NOMO-1 treated with DMSO at 0.1 percent for 48 hours (cell line): ENCODE results near the gene ARL3.

Experiments
- DNase-seq: peaks from one replicate; lab custom pipeline; 2025; ENCODE audit not compliant: unreplicated experiment; lab: John Stamatoyannopoulos, UW

Gene ARL3

DNA sequence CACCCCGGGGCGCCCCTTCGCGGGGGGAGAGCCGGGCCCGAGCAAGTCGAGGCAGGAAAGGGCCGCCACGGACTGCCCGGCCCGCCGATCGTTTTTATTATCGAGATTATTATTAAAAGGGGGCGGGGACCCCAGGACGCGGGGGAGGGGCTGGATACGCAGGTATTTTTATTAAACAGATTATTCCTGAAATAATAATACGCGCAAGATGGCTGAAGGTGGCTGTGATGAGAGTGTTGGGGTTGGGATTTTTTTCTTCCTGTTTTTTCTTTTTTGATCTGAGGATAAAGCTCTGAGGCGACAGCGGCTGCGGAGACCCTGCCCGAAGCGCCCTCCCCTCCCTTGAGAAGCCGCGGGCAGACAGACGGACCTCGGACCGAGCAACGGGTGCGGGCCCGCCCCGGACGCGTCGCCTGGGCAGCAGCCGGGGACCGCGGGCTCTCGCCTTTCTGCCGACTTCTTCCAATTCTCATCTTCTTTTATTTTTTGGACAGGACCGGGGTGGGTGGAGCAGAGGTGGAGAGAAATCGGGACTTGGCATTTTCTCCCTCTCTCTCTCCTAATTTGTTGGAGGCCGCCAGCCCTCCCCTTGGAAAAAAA, 71.4 kb downstream of the ARL3 start:
- DNase-seq, result no peak

DNA sequence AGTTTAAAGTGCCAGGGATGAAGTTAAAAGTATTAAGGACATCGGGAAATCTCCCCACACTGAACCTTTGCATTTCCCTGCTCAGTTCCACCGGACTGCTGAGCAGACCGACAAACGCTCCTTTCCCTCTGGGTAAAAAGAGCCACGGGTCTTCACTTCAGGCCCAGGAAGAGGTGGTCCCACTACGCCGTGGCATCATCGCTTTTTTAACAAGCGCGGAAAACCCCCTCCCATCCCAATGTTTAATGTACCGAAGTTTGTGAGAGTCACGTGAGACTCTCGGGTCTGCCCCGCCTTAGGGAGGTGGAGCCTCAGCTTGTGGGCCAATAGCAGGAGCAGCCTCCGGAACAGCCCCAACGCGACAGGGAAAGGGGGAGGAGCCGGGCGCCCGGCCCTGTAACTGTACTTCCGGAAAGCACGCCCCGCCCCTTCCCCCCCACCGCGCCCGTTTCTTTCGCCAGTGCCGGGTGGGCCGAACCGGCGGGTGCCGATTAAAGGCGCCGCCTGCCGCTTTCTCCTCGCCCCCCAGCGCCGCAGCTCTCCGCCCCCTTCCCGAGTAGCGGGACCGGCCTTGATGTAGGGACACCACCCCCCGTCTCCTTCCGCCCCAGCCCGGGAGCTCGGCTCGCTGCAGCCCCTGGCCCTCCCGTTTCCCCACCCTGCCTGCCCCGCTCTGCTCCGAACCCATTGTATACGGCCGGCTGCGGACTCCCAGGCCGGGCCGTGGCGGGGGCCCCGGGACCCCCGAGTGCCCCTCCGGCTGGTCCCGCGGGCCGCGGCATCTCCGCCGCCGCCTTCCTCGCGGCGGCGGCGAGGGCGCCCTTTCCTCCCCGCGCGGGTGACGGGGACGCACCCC, 72.1 kb downstream of the ARL3 start:
- DNase-seq, result peak; percentile 98

DNA sequence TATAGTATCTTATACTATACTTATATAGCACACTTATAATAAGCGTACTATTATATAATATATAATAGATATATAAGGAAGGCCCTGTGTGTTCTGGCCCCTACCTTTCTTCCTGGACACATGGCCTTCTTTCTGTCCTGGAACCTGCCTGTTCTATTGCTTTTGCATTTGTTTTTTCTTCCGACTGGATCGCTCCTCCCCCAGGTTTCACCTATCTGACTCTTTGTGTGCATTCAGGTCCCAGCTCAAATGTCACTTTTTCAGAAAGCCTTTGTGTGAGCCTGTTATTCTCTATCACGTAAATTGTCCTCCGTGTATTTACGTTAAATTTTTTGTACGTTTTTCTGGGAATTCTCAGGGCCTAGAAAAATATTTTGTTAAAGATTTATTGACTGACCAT, 72.8 kb downstream of the ARL3 start:
- no peak for DNase-seq

DNA sequence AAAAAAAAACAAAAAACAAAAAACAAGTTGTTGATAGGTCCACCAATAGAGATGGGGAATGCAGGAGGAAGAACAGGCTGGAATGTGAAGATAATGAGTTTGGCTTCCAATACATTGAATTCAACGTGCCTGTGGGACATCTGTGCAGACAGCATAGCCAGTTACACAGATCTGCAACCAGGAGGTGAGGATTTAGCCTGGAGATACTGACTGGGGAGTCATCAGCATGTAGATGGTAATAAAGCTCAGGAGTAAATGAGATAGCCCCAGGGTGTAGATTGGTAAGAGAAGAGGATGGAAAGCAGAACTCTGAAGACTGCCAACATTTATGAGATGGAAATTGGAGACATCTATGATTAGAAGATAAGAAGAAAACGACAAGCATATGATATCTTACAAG, 74.7 kb downstream of the ARL3 start:
- no peak for DNase-seq

DNA sequence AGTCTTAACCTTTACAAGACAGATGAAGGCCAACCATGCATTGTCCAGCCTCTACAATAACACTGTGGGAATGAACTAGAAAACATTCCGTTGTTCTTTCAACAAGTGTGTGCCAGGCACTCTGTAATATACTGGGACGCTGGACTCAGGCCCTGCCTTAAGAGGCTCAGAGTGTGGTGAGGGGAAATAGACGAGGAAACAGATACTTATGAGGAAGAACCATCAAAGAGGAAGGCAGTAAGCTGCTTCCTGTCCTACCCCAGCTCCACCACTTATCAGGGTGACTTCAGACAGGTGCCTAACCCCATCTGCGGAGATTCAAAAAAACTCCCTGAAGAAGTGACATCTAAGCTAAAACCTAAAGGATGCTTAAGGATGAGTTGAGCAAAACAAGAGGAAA, 78.8 kb downstream of the ARL3 start:
- DNase-seq, result peak; percentile 58

DNA sequence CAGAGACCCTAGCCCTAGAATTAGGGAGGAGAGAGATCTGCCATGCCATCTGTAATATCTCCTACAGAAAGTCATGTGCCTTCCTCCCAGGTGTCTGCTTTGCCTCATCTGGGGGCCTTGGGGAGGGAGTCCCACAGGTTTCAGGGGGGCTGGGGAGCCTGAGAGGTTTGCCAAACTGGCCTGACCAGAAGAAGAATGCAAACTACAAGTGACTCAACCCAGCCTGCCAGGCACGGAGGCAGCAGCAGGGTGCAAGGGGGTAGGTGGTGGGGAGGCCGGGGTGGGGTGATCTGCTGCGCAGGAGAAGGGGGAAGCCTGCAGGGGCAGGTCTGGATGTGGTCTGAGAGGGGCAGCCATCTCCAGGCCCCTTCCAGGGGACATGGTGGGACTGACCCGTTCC, 79.5 kb downstream of the ARL3 start:
- DNase-seq, result no peak

DNA sequence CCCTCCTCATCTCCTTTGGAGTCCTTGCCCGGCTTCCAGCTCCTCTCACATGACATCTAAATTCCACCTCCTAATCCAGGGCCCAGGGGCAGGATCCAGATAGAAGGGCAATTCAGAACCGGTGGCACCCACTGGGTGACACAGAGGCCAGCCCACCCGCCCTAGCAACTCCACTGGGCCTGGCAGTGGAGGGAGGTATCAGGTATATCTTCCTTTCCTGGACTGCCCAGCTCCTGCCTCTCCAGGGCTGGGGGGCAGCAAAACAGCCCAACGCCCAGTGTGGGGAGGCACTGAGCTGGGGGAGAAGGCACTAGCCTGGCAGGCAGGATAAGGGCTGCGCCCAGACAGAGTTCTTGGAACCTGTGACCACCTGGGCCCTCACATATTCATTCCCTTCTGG, 80.3 kb downstream of the ARL3 start:
- DNase-seq, result no peak

DNA sequence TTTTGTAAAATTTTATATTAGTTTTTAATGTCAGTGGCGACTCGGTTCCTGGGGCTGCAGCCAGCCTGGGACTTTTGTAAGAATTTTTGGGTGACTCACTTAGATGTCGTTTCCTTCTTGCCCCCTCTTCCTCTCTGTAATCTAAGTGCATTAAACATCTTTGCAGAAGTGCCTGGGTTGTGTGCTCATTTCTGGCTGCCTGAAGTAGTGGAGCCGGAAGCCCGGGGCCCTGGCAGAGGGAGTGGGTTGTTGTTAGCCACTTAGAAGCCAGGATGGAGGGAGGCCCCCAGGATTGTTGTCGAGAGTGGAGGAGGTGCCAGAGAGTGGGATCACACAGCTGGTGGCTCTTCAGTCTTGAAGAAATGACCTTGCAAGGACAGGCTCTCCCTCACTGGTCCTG, 80.9 kb downstream of the ARL3 start:
- peak; percentile 95 for DNase-seq

DNA sequence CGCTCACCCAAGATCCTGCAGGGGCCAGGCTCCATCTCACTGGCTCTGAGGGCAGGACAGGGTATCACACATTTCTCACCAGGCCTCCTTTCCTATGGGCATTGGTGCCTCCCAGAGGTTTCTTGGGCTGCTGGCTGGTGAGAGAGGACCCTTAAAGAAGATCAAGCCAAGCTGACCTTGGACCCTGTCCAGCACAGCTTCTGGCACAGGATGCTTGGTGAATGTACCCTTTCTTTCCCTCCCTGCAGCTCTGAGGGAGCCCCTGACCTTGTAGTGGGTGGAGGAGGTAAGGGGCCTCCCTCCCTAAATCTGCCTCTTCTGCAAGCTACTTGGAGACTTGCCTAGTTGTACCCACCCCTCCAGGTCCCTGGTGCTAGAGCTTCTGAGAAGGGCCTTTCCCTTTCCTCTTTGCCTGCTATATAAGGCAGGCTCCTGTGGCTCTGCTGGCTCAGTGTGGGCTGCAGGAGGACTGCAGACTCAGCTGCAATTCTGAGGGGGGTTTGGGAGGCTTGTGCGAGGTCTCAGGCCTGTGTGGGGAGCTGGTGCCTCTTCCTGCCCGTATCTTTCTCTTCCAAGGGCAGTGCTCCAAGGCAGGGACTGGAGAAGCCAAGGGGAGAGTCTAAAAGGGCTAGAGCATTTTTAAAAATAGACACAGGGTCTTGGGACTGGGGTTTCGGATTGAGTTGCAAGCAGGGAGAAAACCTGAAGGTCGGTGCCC, 81.6 kb downstream of the ARL3 start:
- peak; percentile 14 for DNase-seq

DNA sequence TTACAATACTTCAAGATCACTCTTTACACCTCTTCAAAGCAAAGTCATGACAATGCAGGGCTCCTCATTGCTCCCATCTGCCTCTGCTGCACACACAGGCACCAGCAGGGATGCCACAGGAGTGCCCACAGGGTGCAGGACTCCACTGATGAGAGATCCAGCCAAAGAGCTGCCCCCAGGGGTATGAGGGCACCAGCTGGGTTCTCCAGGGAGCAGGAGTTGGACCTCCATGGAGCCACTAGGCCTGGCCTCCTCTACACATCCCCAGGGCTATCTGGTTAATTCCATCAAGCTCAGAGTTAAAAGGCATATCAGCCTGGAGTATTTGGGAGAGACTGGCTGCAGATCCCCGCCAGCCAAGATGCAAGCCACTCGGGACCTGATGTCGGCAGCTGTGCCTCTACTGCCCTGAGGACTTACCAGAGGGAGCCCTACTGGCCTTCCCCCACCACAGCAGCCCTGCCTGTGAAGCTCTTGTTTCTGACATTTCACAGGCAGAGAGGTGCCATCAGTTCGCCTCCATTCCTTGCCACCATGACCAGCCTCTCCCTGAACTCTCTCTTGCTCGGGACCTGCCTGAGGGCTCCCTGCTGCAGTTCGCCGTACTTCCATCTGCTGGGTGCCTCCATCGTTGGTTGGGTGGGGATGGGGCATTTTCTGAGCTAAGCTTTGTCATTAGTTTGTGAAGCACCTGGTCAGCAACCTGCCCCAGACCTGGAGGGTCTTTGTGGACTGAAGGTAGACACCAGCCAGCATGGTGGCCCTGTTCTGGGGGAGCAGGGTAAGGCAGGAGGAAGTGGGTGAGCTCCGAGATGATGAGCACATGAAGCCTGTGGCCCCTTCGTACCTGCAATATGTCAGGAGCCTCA, 82.4 kb downstream of the ARL3 start:
- no peak for DNase-seq

DNA sequence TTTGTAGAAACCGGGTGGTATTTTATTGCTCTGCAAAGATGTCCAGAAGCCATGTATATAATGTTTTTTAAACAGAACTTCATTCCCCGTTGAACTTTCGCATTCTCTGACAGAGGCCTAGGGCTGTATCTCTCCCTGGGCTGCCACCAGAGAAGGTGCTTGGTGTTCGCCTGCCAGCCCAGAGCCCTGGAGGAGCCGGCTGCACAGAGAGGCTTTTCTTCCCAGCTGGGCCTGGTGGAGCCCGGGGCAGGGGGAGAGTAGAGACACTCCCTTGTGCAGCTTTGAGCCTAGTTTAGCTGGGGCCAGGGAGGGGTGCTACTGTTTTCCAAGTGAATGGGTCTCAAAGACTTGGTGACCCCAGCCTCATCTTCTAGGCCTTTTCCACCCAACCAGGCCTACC, 83.5 kb downstream of the ARL3 start:
- DNase-seq, result no peak

DNA sequence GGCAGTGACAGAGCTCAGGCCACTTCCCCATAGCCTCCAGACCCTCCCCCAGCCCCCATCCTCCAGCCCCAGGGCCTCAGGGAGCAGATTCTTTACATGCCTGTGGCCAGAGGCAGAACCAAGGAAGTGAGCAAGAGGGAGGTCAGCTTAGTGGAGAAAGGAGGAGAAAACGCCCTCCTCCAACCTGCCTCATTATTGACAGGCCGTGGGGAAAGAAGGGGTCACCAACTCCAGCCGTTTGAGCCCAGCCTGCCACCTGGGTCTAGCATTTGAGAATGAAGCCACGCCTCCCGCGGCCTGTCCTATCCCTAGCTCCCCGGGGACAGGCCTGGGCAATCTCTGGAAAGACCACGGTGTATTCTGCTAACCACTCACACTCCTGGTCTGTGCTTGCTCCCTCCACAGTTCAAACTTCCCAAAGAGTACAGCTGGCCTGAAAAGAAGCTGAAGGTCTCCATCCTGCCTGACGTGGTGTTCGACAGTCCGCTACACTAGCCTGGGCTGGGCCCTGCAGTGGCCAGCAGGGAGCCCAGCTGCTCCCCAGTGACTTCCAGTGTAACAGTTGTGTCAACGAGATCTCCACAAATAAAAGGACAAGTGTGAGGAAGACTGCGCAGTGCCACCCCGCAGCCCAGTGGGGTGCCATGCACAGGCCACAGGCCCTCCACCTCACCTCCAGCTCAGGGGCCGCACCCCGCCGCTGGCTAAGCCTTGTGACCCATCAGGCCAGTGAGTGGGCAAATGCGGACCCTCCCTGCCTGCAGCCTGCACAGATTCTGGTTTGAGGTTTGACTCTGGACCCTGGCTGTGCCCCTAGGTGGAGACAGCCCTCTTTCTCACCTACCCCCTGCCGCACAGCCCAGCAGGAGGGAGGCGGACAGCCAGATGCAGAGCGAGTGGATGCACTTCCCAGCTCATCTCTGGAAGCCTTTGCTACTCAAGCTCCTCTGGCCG, 84.3 kb downstream of the ARL3 start:
- DNase-seq, result no peak

DNA sequence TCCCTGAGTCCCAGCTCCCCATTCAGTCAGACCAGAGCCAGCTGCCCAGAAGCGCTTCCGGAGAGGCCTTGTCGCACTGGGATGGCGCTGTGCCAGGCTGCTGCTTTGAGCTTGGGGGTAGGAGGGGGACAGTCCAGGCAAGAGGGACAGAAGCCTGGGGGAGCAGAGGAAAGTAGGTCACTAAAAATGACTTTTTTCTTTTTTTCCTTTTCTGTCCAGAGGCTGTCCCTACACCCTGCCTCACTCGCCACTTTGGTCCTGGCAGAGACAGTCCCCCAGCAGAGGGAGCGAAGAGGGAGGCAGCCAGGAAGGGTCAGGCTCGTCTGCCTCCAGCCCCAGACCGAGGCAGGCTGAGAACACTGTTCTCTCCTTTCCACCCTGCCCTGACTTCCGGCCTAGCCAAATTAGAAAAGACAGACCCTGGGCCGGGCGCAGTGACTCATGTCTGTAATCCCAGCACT, 85.7 kb downstream of the ARL3 start:
- DNase-seq, result no peak

DNA sequence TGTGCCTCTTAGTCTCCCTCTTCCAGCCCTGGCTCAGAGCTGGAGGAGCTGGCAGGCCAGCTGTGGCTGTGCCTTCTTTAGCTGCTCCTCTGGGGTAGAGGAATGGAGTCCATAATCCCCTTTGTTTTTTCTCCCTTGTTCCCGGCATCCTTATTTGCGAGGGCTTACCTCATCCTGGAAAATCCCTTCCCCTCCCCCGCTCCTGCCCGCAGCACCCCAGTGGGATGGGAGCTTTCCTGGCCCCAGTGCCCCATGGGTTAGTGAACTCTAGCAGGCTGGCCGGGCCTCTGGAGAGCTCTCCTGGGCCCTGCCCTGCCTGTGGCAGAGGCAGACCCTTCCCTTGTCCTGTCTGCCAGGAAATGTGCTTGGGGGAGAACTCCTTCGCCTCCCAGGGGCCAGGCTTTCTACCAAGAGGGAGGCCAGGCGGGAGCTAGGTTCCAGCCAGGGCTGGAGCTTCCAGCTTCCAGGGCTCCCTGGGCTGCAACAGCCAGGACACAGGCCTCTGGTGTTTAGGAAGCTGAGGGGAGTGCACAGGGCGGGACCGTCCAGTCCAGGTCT, 86.4 kb downstream of the ARL3 start:
- DNase-seq, result no peak

DNA sequence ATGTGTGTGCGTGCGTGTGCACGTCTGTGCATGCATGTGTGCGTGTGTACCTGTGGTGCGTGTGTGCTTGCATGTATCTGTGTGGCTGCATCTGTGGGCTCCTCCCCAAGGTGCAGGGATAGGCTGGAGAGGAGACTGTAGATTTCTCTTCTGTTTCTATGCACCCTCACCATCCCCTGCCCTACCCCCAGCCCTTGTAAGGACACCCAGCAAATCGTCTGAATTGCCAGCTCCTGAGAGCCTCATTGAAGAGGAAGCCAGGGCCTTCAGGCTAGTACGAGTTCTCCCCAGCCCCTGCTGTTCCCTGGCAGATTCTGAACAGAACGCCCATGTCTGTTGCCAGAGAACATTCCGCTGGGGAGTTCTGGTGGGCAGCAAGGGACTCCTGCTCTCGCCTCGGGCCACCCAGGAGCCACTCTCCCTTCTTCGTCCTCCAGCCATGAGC, 86.9 kb downstream of the ARL3 start:
- DNase-seq, result no peak

DNA sequence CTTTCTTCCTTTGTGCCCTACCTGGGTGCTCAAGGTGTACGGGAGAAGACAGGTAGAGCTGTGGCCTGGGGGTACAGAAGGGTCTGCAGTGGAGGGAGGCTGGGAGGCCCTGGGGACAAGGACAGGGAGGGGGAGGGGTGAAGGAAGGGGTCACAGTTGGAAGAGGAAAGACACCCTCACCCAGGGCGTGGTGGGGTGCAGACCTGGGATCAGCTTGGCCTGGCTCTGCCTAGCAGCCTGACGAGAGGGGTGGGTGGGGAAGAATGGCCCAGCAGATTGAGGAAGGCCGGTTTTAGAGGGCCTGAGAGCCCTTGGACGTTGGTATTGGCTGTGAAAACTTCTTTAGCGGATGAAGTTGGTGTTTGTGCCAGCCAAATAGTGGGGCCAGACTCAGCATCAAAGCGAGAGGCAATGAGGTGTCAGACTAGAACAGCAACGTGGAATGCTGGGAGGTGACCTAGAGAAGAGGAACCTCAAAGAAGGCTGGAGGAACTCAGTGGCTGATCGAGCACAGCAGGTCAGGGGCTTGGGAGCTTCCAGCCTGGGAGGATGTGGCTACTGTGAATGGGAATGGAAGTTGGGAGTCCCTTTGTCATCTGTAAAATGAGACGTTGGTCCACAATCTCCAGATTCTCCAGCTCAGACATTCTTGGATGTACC, 88.0 kb downstream of the ARL3 start:
- no peak for DNase-seq

DNA sequence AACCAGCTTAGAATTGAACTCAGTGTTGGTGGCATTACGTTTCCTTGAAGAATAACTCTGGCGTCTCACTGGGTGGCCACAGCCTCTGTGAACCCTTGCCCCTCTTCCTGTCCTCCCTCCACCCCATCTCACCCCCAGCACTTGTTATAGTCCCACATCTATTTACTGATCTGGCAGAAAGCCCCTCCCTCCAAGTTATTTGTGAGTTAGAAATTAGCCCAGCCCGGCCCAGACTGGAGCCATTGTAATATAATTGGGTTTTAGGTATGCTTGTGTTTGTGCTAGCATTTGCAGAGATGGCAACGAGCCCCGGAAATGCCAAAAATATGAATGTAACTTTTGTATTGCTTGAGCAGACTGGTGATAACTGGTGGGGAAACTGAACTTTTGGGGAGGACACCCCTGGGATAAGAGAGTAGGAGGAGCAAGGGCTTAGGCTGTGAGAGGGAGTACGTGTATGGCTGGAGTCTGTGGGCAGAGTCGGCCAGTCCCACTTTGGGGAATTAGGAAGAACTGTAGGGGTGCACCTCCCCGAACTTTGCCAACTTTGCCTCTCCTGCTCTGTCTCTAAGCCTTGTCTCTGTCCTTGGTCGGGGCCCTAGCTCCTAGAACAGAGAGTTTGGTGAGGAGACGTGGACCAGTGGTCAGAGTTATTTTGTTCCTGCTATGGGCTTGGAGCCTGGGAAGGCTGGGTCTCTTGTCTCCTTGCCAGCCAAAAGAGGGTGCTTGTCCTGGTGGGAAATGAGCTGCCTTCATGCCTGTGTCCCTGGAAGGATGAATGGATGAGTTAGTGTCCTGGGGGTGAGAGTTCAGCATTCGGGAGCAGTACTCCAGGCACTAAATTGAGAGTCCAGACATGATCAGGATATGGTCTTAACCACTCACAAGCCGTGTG, 89.2 kb downstream of the ARL3 start:
- no peak for DNase-seq

DNA sequence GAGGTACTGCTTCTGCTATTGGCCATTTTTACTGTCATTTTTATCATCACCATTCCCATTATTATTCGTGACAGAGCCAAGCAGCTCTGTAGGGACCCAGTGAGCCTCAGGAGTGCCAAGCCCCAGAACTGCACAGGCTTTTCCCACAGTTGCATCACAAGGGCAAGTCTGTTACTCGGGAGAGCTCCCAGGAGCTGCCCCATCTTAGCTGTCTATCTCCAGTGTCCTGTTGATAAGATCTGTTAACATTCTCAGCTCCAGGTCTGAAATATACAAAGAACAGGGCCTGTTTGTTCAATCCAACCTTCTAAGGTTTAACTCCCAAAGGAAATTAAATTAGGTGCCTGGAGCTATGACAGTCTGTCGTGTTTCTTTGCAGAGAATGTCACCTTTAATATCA, 90.1 kb downstream of the ARL3 start:
- no peak for DNase-seq
